GM19025 (cell line): Measurements from ENCODE around the gene EEFSEC.
A peak's percentile ranks its signal among the peaks of the same experiment; 100 is the strongest.
"Not testable (repeated sequence)": the region's sequence is repeated elsewhere in the genome, so short reads cannot be mapped to it uniquely, and the experiment has no call there.

Experiments
- ATAC-seq: cut with Tn5 transposase; IDR thresholded peaks from one replicate; pipeline ENCODE4 v1.9.1; 2021; ENCODE audit warnings: mild to moderate bottlenecking, low read depth, moderate library complexity; ENCODE audit not compliant: unreplicated experiment

Gene EEFSEC

DNA sequence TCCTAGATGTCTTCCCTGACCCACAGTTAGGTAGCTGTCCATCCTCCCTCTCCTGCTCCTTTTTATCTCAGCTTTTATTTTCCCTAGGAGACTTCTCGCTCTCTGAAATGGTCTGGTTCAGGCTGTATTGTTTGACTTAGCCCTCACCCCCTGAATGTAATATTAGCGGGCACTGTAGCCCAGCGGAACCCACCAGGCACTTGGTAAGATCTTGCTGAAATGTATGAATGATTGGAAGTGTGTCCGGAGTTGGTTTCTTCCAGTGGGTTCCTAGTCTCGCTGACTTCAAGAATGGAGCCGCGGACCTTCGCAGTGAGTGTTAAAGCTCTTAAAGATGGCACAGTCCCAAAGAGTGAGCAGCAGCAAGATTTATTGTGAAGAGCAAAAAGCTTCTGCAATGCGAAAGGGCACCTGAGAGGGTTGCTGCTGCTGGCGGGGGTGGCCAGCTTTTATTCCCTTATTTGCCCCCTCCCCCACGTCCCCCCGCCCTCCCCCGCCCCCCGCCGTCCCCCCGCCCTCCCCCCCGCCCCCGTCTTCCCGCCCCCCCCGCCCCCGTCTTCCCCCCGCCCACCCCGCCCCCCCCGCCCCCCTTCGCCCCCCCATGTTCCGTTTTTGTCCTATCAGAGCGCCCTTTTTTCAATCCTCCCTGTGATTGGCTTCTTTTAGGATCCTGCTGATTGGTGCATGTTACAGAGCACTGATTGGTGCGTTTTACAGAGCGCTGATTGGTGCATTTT, 694 bp upstream of the EEFSEC start:
- ATAC-seq, result peak; percentile 36

- ATAC-seq, result not testable (repeated sequence)
Observed at GRCh38 chr3:128154354-128154753, 1.1 kb downstream of the EEFSEC start.

DNA sequence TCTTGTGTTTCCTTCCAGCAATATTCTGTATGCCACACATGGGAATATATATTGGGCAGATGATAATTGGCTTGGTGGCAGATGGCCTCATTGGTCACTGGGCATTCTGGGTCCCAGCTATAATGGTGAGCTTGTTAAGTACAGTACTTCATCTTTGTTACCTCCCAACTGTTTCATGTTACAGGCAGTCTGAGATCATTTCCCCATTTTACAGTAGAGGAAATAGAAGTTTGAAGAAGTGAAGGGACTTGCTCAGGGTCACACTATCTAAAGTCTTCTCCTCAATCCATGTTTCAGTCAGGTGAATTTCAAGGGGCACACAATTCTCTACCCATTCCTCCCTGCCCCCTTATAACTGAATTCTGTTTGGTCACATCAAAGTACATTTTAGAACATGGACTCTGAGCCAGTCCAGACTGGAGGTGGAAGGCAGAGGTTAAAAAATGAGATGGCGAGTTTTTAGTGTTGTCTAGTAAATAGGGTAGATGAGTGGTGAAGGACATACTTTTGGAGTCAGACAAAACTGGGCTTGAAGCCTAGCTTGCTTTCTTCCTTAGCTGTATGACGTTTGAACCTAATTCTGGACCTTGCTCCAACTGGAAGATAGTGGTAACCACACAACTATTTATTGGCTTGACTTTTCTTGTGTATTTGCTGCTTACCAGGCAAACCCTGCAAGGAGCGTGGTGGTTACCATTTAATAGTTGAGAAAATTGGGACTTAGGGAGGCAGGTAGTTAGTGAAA, 2.5 kb downstream of the EEFSEC start:
- no peak for ATAC-seq

- ATAC-seq, result no peak
Observed at GRCh38 chr3:128160661-128161060, 7.4 kb downstream of the EEFSEC start.

DNA sequence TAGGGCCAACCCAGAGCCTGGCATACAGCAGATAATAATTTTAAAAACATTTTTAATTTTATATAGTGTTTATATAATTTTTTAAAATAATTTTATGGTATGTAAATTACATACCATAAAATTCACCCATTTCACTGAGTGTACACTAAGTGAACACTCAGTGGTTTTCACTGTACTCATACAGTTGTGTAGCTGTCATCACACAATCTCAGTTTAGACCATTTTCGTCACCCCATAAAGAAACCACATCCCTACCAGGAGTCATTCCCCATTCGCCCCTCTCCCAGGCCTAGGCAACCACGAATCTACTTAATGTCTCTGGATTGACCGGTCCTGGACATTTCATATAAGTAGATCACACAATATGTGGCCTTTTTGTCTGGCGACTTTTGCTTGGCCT, 10.2 kb downstream of the EEFSEC start:
- ATAC-seq, result no peak

DNA sequence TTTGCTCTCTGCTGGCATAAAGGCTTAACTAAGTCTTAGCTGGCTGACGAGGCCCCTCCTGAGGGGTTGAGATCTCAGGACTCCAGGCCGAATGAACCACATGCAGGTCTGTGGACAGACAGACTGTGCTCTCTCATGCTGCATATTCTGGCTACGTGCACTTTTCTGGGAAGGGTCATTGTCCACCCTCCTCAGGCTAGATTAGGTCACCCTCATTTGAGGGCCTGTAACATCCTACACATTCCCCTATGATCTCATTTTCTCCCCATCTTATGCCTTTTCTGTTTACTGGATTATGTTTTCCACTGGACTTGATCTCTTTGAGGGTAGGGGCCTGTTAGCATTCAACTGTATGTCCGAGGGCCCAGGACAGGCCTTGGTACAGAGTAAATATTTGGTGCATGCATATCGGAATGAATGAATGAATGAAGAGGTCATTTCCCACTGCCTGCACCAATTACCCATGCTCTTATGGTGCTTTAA, 13.7 kb downstream of the EEFSEC start:
- ATAC-seq, result no peak

DNA sequence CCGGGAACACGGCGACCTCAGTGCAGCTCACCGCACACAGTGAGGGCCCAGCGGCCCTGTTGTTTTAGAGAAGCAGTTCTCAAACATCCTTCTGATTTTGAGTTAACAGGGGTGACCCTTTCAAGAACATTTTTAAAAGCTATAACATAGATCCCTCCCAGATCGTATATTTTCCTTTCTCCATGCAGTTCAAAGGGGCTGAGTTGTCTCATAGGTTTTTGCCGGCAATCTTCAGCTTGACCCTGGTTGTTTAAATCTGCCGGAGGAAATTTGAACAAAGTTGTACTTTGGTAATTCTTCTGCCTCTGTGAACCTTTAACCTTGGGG, 14.3 kb downstream of the EEFSEC start:
- ATAC-seq, result no peak

DNA sequence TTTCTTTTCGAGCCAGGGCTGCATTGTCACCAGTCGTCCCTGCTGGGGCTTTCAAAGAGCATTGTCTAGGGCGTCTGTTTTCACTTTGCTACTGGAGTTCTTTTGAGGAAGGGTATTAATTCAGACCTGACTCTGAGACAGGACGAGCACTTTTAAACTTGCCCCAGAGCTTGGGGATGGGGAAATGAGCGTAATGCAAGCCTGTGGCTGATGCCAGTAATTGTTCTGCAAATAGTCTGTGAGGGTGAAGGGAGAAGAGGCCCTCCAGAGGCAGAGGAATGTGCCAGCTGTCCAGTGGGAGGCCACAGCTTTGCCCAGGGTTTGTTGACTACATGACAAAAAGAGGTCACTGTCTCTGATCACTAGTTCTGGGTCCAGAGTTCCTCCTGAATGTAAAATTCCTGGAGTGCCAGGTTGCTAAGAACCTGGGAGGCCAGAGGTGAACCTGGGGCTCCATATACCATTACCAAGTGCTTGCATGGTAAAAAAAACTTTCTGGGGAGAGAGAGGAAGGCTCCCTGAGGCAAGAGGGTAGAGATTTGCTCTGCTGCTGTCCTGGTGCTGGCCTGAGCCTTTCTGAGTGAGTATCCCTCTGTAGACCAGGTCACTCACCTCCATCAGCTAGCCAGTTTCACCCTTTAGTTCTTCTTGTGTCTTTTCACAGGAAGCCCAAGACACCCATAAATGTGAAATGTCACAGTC, 14.8 kb downstream of the EEFSEC start:
- no peak for ATAC-seq

DNA sequence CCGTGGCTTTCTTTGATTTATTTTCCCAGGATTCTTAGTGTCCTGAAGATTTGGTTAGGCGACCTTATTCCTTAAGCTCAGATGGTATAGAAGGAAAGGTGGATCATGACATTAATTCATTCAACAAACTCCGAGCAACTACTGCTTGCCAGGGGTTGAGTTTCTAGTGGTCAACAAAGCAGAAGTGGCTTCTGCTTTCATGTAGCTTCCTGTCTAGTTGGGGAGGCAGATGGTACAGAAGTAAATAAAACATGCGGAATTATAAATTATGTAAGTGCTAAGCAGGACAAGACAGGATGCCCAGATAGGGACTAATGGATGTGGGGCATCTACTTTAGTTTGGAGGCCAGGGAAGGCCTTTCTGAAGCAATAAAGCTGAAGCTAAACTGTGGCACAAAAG, 15.6 kb downstream of the EEFSEC start:
- no peak for ATAC-seq

- no peak for ATAC-seq
Observed at GRCh38 chr3:128170866-128171516, 17.7 kb downstream of the EEFSEC start.

DNA sequence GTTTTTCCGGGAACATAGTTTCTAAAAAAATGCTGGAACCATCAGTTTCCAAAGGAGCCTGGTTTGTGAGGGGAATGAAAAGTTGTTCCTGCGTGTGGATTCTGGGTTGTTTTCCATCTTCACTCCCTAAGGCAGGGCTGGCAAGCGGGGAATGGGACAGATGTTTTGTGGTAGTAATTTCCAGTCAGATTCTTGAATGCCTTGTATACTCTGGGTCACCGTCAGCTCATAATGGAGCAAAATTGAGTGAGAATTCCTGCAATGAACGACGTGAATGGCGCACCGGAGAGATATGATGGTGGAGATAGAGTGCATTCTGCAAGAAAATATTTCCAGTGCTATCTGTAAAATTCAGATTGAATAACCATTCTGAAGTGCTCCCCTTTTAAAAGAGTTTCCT, 19.9 kb downstream of the EEFSEC start:
- ATAC-seq, result no peak

DNA sequence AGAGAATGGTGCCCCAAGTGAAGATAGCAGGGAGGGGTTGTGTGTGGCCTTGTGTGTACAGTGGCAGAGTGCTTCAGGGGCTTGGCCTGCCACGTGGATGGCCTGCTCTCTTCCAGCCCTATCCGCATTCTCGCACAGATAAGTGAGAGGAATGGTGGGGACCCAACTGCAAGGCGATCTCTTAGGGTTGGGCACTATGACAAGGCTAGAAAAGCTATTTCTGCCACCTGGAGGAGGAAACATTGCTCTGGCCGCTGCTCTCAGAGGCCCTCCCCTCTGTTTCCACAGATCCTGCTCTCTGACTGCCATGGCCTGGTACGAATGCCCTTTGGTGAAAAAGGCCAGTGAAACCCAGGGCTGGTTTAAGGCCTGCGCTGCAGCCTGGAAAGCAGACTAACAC, 20.6 kb downstream of the EEFSEC start:
- ATAC-seq, result no peak

GRCh38 chr3:128174675-128175590, 21.7 kb downstream of the EEFSEC start:
- no peak for ATAC-seq

- ATAC-seq, result no peak
Observed at GRCh38 chr3:128175768-128176167, 22.5 kb downstream of the EEFSEC start.

- ATAC-seq, result no peak
Observed at GRCh38 chr3:128176276-128176833, 23.1 kb downstream of the EEFSEC start.

- no peak for ATAC-seq
Observed at GRCh38 chr3:128177865-128178264, 24.6 kb downstream of the EEFSEC start.

DNA sequence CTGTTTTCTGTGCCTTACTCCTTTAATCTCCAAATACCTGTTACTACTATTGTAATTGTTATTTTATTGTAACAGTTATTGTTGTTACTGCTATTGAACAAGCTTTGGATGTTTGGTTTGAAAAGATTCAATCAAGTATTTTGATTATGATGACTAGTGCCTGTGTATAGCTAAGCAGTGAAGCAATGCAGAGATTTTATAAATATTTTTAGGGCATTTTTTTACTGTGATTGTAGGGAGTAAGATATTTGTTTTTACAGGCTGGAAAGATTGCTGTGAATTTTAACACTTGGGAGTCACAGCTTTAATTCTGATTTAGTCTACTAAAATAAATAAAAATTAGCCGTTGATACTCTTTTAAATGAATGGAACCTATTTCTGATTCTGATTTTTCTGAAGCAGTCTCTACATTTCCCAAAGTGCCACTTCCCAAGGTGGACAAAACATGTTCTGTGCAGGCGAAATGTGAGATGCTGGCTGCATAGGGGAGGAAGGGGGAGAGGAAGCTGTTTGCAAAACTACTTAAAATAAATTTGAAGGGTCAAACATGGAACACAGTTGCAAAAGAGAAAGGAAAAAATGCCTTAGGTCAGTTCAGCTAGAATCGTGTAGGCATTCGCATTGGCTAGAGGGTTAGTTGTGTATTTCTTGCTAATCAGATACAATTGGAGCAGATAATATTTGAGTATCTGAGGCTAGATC, 25.7 kb downstream of the EEFSEC start:
- ATAC-seq, result no peak

GRCh38 chr3:128179484-128179819, 26.2 kb downstream of the EEFSEC start:
- no peak for ATAC-seq

DNA sequence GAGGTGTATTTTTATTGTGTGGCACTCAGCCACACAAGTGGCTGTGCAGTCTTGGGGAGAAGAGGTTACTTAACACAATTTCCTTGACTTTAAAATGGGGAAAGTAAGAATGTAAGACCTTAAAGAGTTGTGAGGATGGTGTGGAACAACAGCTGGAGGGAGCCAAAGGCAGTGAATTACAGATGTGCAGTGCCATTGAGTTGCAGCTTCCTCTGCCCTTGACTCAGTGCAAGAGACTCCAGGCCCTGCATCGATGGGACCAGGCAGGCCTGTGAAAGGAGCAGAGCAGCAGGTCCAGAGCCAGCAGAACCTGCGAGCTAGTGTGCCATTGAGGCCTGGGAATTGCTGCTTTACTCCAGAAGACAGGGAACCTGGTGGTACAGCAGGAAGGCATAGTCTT, 27.2 kb downstream of the EEFSEC start:
- ATAC-seq, result no peak
